Ectodermal cell (in vitro differentiated cells): ENCODE results near the gene ZFC3H1.

ENCODE experiments used
- H3K27ac ChIP-seq: 2 replicates; pipeline ENCODE4 v1.7.0; 2013; ENCODE audit warnings: mild to moderate bottlenecking, low read depth, low read length; ENCODE audit not compliant: insufficient read depth, poor library complexity, severe bottlenecking
- H3K27me3 ChIP-seq: 2 replicates; pipeline ENCODE4 v1.7.0; 2013; ENCODE audit warnings: mild to moderate bottlenecking, low read length; ENCODE audit not compliant: insufficient read depth, control insufficient read depth, poor library complexity, severe bottlenecking
- H3K36me3 ChIP-seq: one replicate; pipeline ENCODE4 v1.7.0; 2013; ENCODE audit warnings: low read length; ENCODE audit not compliant: control insufficient read depth, insufficient read depth
- H3K4me1 ChIP-seq: one replicate; pipeline ENCODE4 v1.7.0; 2013; ENCODE audit warnings: low read length; ENCODE audit not compliant: control insufficient read depth, insufficient read depth
- H3K4me3 ChIP-seq: 2 replicates; pipeline ENCODE4 v1.7.0; 2013; ENCODE audit warnings: low read depth, low read length, control low read depth; ENCODE audit not compliant: insufficient read depth
- H3K9me3 ChIP-seq: 2 replicates; pipeline ENCODE4 v1.7.0; 2013; ENCODE audit warnings: mild to moderate bottlenecking, low read length, moderate library complexity; ENCODE audit not compliant: control insufficient read depth
- WGBS, 2 experiments: methylation state at CpG; one replicate each; pipeline ENCODE4 v1.1.7; 2013; ENCODE audit warnings: missing lambda C conversion rate in 2 of 2; 5-methylcytosine and 5-hydroxymethylcytosine counted together

The ZFC3H1 gene

DNA sequence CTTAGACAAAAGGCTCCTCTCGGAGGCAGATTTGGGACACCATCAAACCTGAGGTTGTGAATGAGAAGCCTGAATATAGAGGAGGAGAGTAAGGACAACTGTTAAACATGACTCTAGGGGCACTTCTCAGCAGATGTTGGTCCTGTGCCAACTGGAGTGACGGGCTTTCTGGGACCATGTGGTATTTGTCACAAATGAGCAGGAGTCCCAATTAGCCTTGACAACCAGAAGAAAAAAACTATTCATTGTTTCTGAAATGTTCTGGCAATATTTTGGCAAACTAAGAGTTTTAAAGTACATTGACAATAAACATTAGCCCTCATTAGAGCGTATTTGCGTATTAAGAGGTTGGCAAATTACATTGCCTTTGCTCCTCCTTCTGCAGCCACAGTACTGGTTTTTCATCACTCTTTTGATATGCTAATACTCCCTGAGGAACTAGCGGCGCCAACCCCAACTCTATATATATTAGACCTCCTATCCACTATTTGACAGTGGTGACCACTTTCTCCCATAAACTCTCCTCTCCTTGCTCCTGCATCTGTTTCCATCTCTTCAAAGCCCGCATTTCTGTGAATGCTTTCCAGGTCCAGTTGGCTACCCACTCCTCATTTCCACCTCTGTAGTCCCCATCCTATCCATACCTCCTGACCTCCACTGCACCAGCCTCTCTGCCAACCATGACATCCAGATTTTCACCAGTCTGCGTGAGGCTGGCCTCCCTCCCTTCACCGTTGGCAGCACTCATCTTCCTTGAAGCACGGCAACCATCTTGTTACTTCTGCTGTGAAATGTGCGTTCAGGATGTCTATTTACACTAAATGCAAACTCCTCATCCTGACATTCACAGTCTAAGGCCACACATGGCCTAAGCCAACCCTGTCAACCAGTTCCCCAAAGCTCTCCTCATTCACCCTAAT lies 100.7 kb downstream of the ZFC3H1 start:
- no peak overlapping the region for H3K27ac ChIP-seq
- no peaks in the 10 kb centered on the region for H3K4me1 ChIP-seq
- H3K9me3 ChIP-seq = no peaks in the 10 kb centered on the region
- WGBS, 2 experiments = 73 to 79% methylated on average over 10 to 11 of the region's 11 CpGs
- no peaks in the 10 kb centered on the region for H3K27me3 ChIP-seq
- no peak overlapping the region for H3K4me3 ChIP-seq
- H3K36me3 ChIP-seq = no peaks in the 10 kb centered on the region
